HG03565 (cell line): ENCODE results near the gene PTGDS.

Experiments used
- ATAC-seq: cut with Tn5 transposase; IDR thresholded peaks from one replicate; pipeline ENCODE4 v1.9.1; 2021; ENCODE audit warnings: mild to moderate bottlenecking, moderate library complexity; ENCODE audit not compliant: unreplicated experiment

PTGDS gene

GRCh38 chr9:137007108-137007815 is 30.0 kb downstream of the PTGDS start:
- no peak for ATAC-seq

- ATAC-seq: no peak
Observed at GRCh38 chr9:137007816-137008270, 30.5 kb downstream of the PTGDS start.

GRCh38 chr9:137008312-137008711 is 31.0 kb downstream of the PTGDS start:
- ATAC-seq: no peak

GRCh38 chr9:137009217-137009616 is 31.9 kb downstream of the PTGDS start:
- ATAC-seq: no peak

- no peak for ATAC-seq
Observed at GRCh38 chr9:137009938-137010732, 32.8 kb downstream of the PTGDS start.

GRCh38 chr9:137011156-137011555 is 33.9 kb downstream of the PTGDS start:
- ATAC-seq: no peak

- ATAC-seq: no peak
Observed at GRCh38 chr9:137011907-137012675, 34.8 kb downstream of the PTGDS start.

GRCh38 chr9:137012694-137013570 is 35.6 kb downstream of the PTGDS start:
- ATAC-seq: no peak

GRCh38 chr9:137013571-137013940 is 36.3 kb downstream of the PTGDS start:
- ATAC-seq: no peak

- no peak for ATAC-seq
Observed at GRCh38 chr9:137014166-137014565, 36.9 kb downstream of the PTGDS start.

- ATAC-seq: no peak
Observed at GRCh38 chr9:137014776-137015539, 37.7 kb downstream of the PTGDS start.

GRCh38 chr9:137015540-137015930 is 38.2 kb downstream of the PTGDS start:
- ATAC-seq: no peak

- no peak for ATAC-seq
Observed at GRCh38 chr9:137015976-137016375, 38.7 kb downstream of the PTGDS start.

GRCh38 chr9:137016436-137016835 is 39.1 kb downstream of the PTGDS start:
- ATAC-seq: no peak

- ATAC-seq: no peak
Observed at GRCh38 chr9:137017071-137017470, 39.8 kb downstream of the PTGDS start.

- ATAC-seq: no peak
Observed at GRCh38 chr9:137017791-137018497, 40.6 kb downstream of the PTGDS start.

- ATAC-seq: no peak
Observed at GRCh38 chr9:137018761-137019559, 41.7 kb downstream of the PTGDS start.

- ATAC-seq: no peak
Observed at GRCh38 chr9:137019891-137020683, 42.8 kb downstream of the PTGDS start.
